HCT116 (cell line): ENCODE data around the gene OLFML2A. TPM values are rescaled to one million over a fixed set of nuclear protein-coding genes. Genes with fewer than 3 reads are reported as not detected.

ENCODE experiments used
- ATAC-seq: fragments of 200-7000 bp; cut with Tn5 transposase; 2 replicates; pipeline ENCODE4 v1.9.1; 2020; ENCODE audit warnings: mild to moderate bottlenecking, moderate library complexity
- BruUV-seq: library from RNA; stranded (reverse); fragments of 400-500 nt; replicated peaks from 2 replicates; lab custom pipeline; 2021; lab: Mats Ljungman, UMichigan
- CTCF ChIA-PET: fragments of 300-600 bp; sonication (Branson Sonifier 250); formaldehyde crosslinking; loops from one replicate; lab custom pipeline; 2021; ENCODE audit warnings: antibody characterized with exemption; lab: Charles Lee
- POLR2A ChIA-PET: fragments of 300-600, 350-600 bp; sonication (Branson Sonifier 250); formaldehyde crosslinking; loops from one replicate; lab custom pipeline; 2021; ENCODE audit warnings: antibody characterized with exemption; lab: Charles Lee
- RAD21 ChIA-PET, 2 experiments: fragments of 300-600 bp; sonication (Branson Sonifier 250); formaldehyde crosslinking; loops; one replicate each; lab custom pipeline; 2023; ENCODE audit warnings: low total read pairs in 2 of 2; ENCODE audit not compliant: uncharacterized antibody in 2 of 2, unreplicated experiment in 2 of 2, low non-redundant PET in 1 of 2; lab: Charles Lee
- DNase-seq: peaks from one replicate; pipeline ENCODE4 v3.0.0-alpha.2; 2010; ENCODE audit warnings: low read depth, low spot score
- H2AFZ ChIP-seq: fragments of 200-600 bp; shearing (Covaris generic), sonication (generic); 2 replicates; pipeline ENCODE4 v1.6.1; 2017; ENCODE audit warnings: low read depth, mixed run types, mixed read lengths, antibody characterized with exemption, low read length; ENCODE audit not compliant: poor library complexity, severe bottlenecking
- H3K27ac ChIP-seq: 2 replicates; pipeline ENCODE4 v1.5.1; 2012; ENCODE audit warnings: low read depth, low read length
- H3K27me3 ChIP-seq: fragments of 200-600 bp; sonication (generic); 2 replicates; pipeline ENCODE4 v1.6.1; 2016; ENCODE audit warnings: mixed run types, low read length, mixed read lengths; ENCODE audit not compliant: insufficient read depth
- H3K36me3 ChIP-seq, 2 experiments: fragments of 200-500 bp in 1 of 2; fragments of 200-600 bp in 1 of 2; sonication (Bioruptor generic) in 1 of 2; sonication (generic) in 1 of 2; 2 replicates each; pipeline versions ENCODE4 v1.5.1 to v1.6.1; 2014 to 2016; ENCODE audit warnings: low read length in 2 of 2, inconsistent platforms in 1 of 2, mixed read lengths in 1 of 2, mixed run types in 1 of 2; ENCODE audit not compliant: insufficient read depth in 2 of 2, control insufficient read depth in 1 of 2
- H3K4me1 ChIP-seq, 2 experiments: fragments of 200-600 bp in 1 of 2; sonication (generic) in 1 of 2; 2 replicates each; pipeline versions ENCODE4 v1.5.1 to v1.6.1; 2012 to 2017; ENCODE audit warnings: low read length in 2 of 2, inconsistent platforms in 1 of 2, mild to moderate bottlenecking in 1 of 2, mixed read lengths in 1 of 2, mixed run types in 1 of 2, moderate library complexity in 1 of 2; ENCODE audit not compliant: insufficient read depth in 2 of 2, control insufficient read depth in 1 of 2
- H3K4me2 ChIP-seq: fragments of 200-600 bp; sonication (generic); 2 replicates; pipeline ENCODE4 v1.6.1; 2017; ENCODE audit warnings: mixed run types, low read length, mixed read lengths
- H3K4me3 ChIP-seq, 2 experiments: fragments of 200-600 bp in 1 of 2; sonication (generic) in 1 of 2; replicated peaks in 1 of 2; 2 replicates each; pipeline ENCODE4 v1.5.1; 2011 to 2016; ENCODE audit warnings: low read length in 2 of 2, control low read depth in 1 of 2, low read depth in 1 of 2, mild to moderate bottlenecking in 1 of 2, mixed read lengths in 1 of 2, mixed run types in 1 of 2
- H3K79me2 ChIP-seq: fragments of 200-600 bp; sonication (generic); 2 replicates; pipeline ENCODE4 v1.6.1; 2017; ENCODE audit warnings: mild to moderate bottlenecking, mixed run types, low read length, moderate library complexity, mixed read lengths; ENCODE audit not compliant: insufficient read depth
- H3K9ac ChIP-seq: fragments of 200-600 bp; sonication (generic); 2 replicates; pipeline ENCODE4 v1.6.1; 2016; ENCODE audit warnings: low read length, mixed read lengths
- H3K9me2 ChIP-seq: fragments of 200-600 bp; sonication (generic), shearing (Covaris generic); 2 replicates; pipeline ENCODE4 v1.6.1; 2017; ENCODE audit warnings: mixed run types, mild to moderate bottlenecking, moderate library complexity; ENCODE audit not compliant: insufficient read depth
- H3K9me3 ChIP-seq, 2 experiments: fragments of 200-500 bp in 1 of 2; fragments of 200-600 bp in 1 of 2; sonication (Bioruptor generic) in 1 of 2; sonication (generic) in 1 of 2; 2 replicates each; pipeline ENCODE4 v1.6.1; 2014 to 2017; ENCODE audit warnings: low read length in 2 of 2, mixed read lengths in 2 of 2, inconsistent platforms in 1 of 2, low read depth in 1 of 2, mild to moderate bottlenecking in 1 of 2, mixed run types in 1 of 2, moderate library complexity in 1 of 2; ENCODE audit not compliant: control insufficient read depth in 1 of 2, insufficient read depth in 1 of 2
- H4K20me1 ChIP-seq: fragments of 200-600 bp; sonication (generic), shearing (Covaris generic); 2 replicates; pipeline ENCODE4 v1.6.1; 2017; ENCODE audit warnings: mixed run types, mild to moderate bottlenecking, moderate library complexity; ENCODE audit not compliant: insufficient read depth
- CEBPB ChIP-seq: IDR thresholded peaks from 2 replicates; pipeline ENCODE4 v1.6.1; 2012; ENCODE audit warnings: low read depth
- CTCF ChIP-seq, 3 experiments: fragments of 200-600 bp in 1 of 3; sonication (generic) in 1 of 3; IDR thresholded peaks in 2 of 3; conservative IDR thresholded peaks in 1 of 3; 2 replicates each; pipeline ENCODE4 v1.5.1; 2012 to 2017; ENCODE audit warnings: low read depth in 2 of 3, low read length in 2 of 3, antibody characterized with exemption in 1 of 3, borderline replicate concordance in 1 of 3, control low read depth in 1 of 3, mild to moderate bottlenecking in 1 of 3, mixed read lengths in 1 of 3, mixed run types in 1 of 3, moderate library complexity in 1 of 3; ENCODE audit not compliant: insufficient read depth in 1 of 3
- ELF1 ChIP-seq: IDR thresholded peaks from 2 replicates; pipeline ENCODE4 v1.6.1; 2012; ENCODE audit warnings: low read depth, borderline replicate concordance
- EZH2 ChIP-seq: fragments of 200-600 bp; sonication (generic); IDR thresholded peaks from 2 replicates; pipeline ENCODE4 v1.6.1; 2017; ENCODE audit warnings: antibody characterized with exemption, mixed run types
- EZH2phosphoT487 ChIP-seq: fragments of 200-600 bp; IDR thresholded peaks from 2 replicates; pipeline ENCODE4 v1.6.1; 2018; ENCODE audit warnings: antibody characterized with exemption, borderline replicate concordance
- FOSL1 ChIP-seq: IDR thresholded peaks from 2 replicates; pipeline ENCODE4 v1.6.1; 2012; ENCODE audit warnings: low read depth
- POLR2AphosphoS5 ChIP-seq: IDR thresholded peaks from 2 replicates; pipeline ENCODE4 v1.6.1; 2011; ENCODE audit warnings: mild to moderate bottlenecking, low read depth, low read length, moderate library complexity
- RAD21 ChIP-seq: IDR thresholded peaks from 2 replicates; pipeline ENCODE4 v1.6.1; 2012; ENCODE audit warnings: low read depth, mild to moderate bottlenecking
- REST ChIP-seq: IDR thresholded peaks from 2 replicates; pipeline ENCODE4 v1.6.1; 2012; ENCODE audit warnings: low read depth
- SRF ChIP-seq: IDR thresholded peaks from 2 replicates; pipeline ENCODE4 v1.6.1; 2012; ENCODE audit warnings: low read depth
- YY1 ChIP-seq: IDR thresholded peaks from 2 replicates; pipeline ENCODE4 v1.6.1; 2011; ENCODE audit warnings: low read length, low read depth, moderate library complexity, mild to moderate bottlenecking; ENCODE audit not compliant: insufficient replicate concordance; ENCODE audit errors: extremely low read depth
- ZFX ChIP-seq: fragments of 450-650 bp; IDR thresholded peaks from 2 replicates; pipeline ENCODE4 v1.6.1; 2017
- intact Hi-C: fragments of 100-400 bp; cut with micrococcal nuclease; formaldehyde crosslinking; loops from 2 replicates; pipeline ENCODE4 v1.10.0; 2022
- total RNA-seq: library from RNA; stranded (reverse); gene quantifications from one replicate; pipeline ENCODE4 v1.2.1, GENCODE V29; 2021; ENCODE audit not compliant: unreplicated experiment

Gene OLFML2A
- total RNA-seq, 1 experiment from 2014 or later = 6.3 TPM

DNA sequence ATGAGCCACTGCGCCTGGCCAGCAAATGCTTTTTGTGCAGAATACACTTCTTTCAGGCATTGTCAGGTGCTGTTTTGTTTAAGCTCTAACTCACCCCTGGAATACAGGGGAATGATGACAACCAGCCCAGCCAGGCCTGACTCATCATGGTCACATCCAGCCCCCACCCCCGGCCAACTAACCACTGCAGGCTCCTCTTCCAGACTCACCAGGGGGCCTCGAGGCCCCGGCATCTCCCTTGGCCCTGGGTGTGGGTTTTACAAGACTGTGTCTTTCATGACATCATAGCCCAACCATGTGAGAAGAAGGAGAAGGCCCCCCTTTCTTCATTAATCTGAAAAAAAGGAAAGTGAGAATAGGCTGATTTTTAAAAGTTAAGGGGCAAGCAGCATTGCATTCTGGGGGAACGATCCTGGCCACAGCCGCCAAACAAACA lies 35.5 kb downstream of the OLFML2A start:
- Histone ChIP-seq H3K9me3 (no peaks in the 10 kb centered on the region), H3K36me3 (no peaks in the 10 kb centered on the region), H2AFZ (peak overlapping the region; percentile 63), H3K4me2 (peak overlapping the region; percentile 98), H3K79me2 (no peaks in the 10 kb centered on the region), H4K20me1 (no peaks in the 10 kb centered on the region), H3K4me1 (peaks cover 45 to 61% of the 10 kb centered on the region in 2 experiments), H3K27ac (peak overlapping the region; percentile 91), H3K9ac (peak overlapping the region; percentile 75), H3K4me3 (peak overlapping the region in 1 of 2 experiments; percentile 37; a peak in 2 of 4 replicates), H3K9me2 (no peaks in the 10 kb centered on the region), H3K27me3 (no peaks in the 10 kb centered on the region)
- ChIA-PET CTCF (interaction anchor here (0.9 to 2.6 kb wide), 5 partner anchors 22 to 40 kb away, joined by 3 to 15 read pairs (median 5); partner anchors contain the start of gene WDR38), RAD21 (interaction anchor here in 1 of 2 experiments (0.6 kb wide), 1 partner anchor 40 kb away, joined by 3 read pairs; the partner anchor contains the start of gene WDR38), POLR2A (interaction anchor here (1.7 kb wide), 1 partner anchor 20 kb away, joined by 5 read pairs; no protein-coding TSS in a partner anchor)
- DNase-seq (peak; percentile 84), ATAC-seq (peak; percentile 63)
- intact Hi-C loops = loop anchor here (2.0 kb wide), 1 partner anchor 40 kb away; the partner anchor contains the start of gene WDR38
- TF ChIP-seq SRF (no peak), ELF1 (no peak), POLR2AphosphoS5 (peak; percentile 63), YY1 (peak; percentile 56)
- no TSS peak for BruUV-seq

DNA sequence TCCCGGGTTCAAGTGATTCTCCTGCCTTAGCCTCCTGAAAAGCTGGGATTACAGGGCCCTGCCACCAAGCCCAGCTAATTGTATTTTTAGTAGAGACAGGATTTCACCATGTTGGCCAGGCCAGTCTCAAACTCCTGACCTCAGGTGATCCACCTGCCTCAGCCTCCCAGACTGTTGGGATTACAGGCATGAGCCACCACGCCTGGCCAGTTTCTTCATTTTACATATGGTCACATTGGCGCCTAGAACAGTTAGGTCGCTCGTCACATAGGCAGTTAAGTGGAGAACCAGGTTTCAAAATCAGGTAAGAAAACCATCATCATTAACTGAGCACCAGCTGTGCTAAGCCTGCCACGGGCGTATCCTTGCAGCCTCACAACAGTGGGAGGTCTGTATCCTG lies 36.1 kb downstream of the OLFML2A start:
- BruUV-seq = no TSS peak
- Histone ChIP-seq H3K27ac (peak overlapping the region; percentile 91), H3K4me3 (no peak overlapping the region), H4K20me1 (no peaks in the 10 kb centered on the region), H3K27me3 (no peaks in the 10 kb centered on the region), H3K4me1 (peaks cover 48 to 65% of the 10 kb centered on the region in 2 experiments), H3K79me2 (no peaks in the 10 kb centered on the region), H3K9ac (peak overlapping the region; percentile 75; the same call in 1 of the 2 replicates), H3K9me2 (no peaks in the 10 kb centered on the region), H2AFZ (no peak overlapping the region), H3K9me3 (no peaks in the 10 kb centered on the region), H3K36me3 (no peaks in the 10 kb centered on the region), H3K4me2 (peak overlapping the region; percentile 98)
- DNase-seq (no peak), ATAC-seq (no peak)
- ChIA-PET CTCF (interaction anchor here (1.8 to 2.6 kb wide), 2 partner anchors 27 to 41 kb away, joined by 5 to 15 read pairs; no protein-coding TSS in a partner anchor), POLR2A (interaction anchor here (1.7 kb wide), 1 partner anchor 20 kb away, joined by 5 read pairs; no protein-coding TSS in a partner anchor), RAD21 (no interaction called here)
- intact Hi-C loops = loop anchor here (2.0 kb wide), 1 partner anchor 40 kb away; the partner anchor contains the start of gene WDR38
- no peak for TF ChIP-seq REST
- no peak for TF ChIP-seq POLR2AphosphoS5
- TF ChIP-seq RAD21 = no peak
- no peak for TF ChIP-seq FOSL1
- TF ChIP-seq YY1 = no peak
- no peak for TF ChIP-seq CEBPB
- TF ChIP-seq SRF = no peak
- no peak for TF ChIP-seq EZH2
- TF ChIP-seq ZFX = no peak
- no peak for TF ChIP-seq CTCF (IDR thresholded peaks at IDR 0.05 in 2 of 3, conservative IDR thresholded peaks at IDR 0.05 in 1 of 3; ENCODE audit: borderline replicate concordance in 1 of 3, insufficient read depth in 1 of 3, low read depth in 2 of 3, low read length in 2 of 3)
- TF ChIP-seq EZH2phosphoT487 = no peak
